B cell (primary cell): ENCODE results near the gene RBMS3.

Source experiments
- EZH2 ChIP-seq: IDR thresholded peaks from 2 replicates; pipeline ENCODE4 v1.6.1; 2012; ENCODE audit warnings: borderline replicate concordance, low read depth, mild to moderate bottlenecking, moderate library complexity, low read length; ENCODE audit not compliant: insufficient read depth, poor library complexity, severe bottlenecking
- TF ChIP-seq, protein P1 (sequence below): fragments of 200-600 bp; IDR thresholded peaks from one replicate; pipeline ENCODE4 v1.8.0; 2022; ENCODE audit warnings: antibody characterized with exemption, mild to moderate bottlenecking

DNA sequence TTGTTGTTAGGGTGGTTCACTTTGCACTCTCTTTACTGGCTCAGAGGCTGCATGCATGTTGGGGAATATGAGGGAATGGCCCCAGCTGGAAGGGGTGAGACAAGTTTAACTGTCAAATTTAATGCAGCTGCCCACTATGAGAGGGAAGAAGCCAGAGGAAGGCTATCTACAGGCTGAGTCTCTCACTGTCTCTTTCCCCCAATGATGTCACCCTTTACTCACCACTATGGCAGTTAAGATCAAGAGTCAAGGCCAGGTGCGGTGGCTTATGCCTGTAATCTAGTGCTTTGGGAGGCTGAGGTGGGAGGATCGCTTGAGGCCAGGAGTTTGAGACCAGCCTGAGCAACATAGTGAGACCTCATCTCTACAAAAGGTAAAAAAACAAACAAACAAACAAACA lies 12.2 kb upstream of the RBMS3 start:
- TF ChIP-seq, protein P1, sequence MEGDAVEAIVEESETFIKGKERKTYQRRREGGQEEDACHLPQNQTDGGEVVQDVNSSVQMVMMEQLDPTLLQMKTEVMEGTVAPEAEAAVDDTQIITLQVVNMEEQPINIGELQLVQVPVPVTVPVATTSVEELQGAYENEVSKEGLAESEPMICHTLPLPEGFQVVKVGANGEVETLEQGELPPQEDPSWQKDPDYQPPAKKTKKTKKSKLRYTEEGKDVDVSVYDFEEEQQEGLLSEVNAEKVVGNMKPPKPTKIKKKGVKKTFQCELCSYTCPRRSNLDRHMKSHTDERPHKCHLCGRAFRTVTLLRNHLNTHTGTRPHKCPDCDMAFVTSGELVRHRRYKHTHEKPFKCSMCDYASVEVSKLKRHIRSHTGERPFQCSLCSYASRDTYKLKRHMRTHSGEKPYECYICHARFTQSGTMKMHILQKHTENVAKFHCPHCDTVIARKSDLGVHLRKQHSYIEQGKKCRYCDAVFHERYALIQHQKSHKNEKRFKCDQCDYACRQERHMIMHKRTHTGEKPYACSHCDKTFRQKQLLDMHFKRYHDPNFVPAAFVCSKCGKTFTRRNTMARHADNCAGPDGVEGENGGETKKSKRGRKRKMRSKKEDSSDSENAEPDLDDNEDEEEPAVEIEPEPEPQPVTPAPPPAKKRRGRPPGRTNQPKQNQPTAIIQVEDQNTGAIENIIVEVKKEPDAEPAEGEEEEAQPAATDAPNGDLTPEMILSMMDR, result no peak
- no peak for TF ChIP-seq EZH2
